Measurements from ENCODE around the gene KCTD16.

The KCTD16 gene

DNA sequence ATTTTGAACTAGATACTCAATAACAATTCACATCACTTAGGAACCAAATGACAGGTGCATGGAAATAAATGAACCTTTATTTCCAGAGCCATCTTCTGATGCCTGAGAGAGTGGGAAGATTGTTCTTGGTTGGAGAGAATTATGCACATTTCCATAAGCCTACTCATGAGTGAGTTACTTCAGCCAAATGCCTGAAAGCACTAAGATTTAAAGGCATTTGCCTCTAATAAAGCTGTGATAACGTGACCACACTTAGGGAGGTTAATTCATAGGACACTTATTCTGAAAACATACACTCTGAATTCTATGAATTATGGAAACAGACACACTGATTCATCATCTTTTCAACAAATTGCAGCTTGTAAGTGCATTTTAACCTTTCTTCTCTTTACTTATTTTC, 40.0 kb downstream of the KCTD16 start:
- DNase-seq, result no peak

DNA sequence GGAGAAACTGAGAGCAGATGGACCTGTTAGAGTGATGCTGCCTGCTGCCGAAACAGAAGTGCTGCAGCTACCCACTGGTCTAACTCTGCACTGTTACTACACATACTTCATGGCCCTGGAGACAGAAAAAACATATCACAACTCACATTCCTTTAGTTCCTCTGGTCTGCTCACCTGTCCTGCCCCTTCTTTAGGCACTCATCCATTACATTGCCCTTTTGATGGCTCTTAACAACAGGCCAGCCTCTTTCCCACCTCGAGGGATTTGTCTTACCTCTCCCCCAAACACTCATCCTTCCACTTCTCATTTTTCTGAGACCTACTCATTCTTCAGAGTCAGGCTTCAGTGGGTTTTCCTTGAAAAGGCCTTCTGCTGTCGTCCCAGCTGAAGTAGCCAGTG, 49.2 kb downstream of the KCTD16 start:
- no peak for DNase-seq

- no peak for DNase-seq
Measured at GRCh38 chr5:144227363-144227999, 56.8 kb downstream of the KCTD16 start.

DNA sequence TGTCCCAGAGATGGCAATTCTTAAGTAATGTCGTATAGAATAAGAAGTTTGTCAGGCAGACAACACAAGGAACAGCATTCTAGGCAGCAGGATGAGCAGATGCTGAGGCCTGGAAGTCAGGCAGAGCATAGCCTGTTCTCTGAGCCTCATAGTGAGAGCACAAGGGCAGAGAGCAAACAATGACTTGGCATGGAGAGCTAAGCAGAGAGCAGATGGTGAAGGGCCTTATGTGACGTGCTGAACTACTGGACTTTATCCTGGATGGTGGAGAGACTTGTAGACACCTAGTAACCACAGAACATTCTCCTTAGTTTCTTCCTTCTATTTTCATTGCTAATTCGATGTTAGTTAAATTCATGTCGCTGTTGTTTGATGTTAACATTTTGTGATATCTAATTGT, 60.1 kb downstream of the KCTD16 start:
- DNase-seq, result no peak

DNA sequence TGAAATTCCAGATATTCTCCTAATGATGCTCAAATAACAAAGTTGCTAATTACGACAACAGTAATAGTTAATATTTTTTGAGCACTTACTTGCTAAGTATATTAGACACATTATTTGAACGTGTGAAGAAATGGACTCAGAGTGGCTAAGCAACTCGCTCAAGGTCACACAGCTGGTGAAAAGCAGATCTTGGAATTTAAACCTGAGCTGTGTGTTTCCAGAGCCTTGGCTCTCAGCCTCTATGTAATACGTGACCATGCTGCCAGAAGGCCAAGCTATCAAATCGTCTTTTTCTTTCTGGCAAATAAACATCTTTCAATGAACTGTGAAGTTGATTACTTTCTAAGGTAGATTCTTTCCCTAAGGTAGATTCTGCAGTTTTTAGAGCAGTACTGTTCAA, 61.6 kb downstream of the KCTD16 start:
- no peak for DNase-seq

- no peak for DNase-seq
Measured at GRCh38 chr5:144236499-144236898, 65.8 kb downstream of the KCTD16 start.

DNA sequence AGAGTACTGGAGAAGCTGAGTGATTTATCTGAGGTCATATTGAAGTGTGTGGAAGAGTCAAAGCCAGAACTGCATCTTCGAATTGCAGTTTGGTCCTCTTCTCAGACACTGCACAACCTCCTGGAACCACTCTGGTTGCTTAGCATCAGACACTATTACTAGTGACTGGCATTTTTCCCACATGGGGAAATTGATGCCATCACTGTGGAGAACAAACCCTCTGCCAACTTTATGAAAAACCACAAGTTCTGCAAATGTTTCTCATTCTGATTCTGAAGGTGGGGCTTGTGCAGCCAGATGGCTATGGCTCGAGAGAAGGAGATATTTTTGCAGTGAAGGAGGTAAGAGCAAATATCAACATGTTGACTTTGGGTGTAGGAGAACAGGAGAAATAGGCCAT, 67.2 kb downstream of the KCTD16 start:
- no peak for DNase-seq

- no peak for DNase-seq
Measured at GRCh38 chr5:144247131-144247530, 76.5 kb downstream of the KCTD16 start.

GRCh38 chr5:144248015-144248414, 77.3 kb downstream of the KCTD16 start:
- no peak for DNase-seq

- no peak for DNase-seq
Measured at GRCh38 chr5:144249755-144250464, 79.2 kb downstream of the KCTD16 start.

- no peak for DNase-seq
Measured at GRCh38 chr5:144254552-144254951, 83.9 kb downstream of the KCTD16 start.

- DNase-seq, result no peak
Measured at GRCh38 chr5:144260121-144260520, 89.4 kb downstream of the KCTD16 start.

GRCh38 chr5:144265643-144266247, 95.1 kb downstream of the KCTD16 start:
- no peak for DNase-seq

GRCh38 chr5:144267961-144268513, 97.4 kb downstream of the KCTD16 start:
- no peak for DNase-seq

GRCh38 chr5:144273232-144274027, 102.8 kb downstream of the KCTD16 start:
- DNase-seq, result no peak

DNA sequence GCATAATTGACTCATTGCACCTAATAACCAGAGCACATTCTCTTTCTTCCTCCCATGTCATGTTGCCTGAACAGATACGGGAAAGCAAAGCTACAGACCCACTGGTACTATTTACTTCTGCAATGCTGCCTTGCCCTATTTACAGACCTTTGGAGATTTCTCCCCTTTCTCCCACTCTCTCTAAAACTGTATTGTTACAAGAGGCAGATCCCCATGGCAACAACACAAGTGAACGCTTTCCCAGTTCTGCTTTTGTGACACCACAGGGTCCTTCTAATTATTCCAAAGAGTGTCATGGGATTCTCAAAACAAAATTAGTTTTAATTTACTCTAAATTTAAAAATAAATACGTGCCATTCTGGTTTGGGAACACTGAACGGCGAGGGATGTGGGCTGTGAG, 104.7 kb downstream of the KCTD16 start:
- no peak for DNase-seq

DNA sequence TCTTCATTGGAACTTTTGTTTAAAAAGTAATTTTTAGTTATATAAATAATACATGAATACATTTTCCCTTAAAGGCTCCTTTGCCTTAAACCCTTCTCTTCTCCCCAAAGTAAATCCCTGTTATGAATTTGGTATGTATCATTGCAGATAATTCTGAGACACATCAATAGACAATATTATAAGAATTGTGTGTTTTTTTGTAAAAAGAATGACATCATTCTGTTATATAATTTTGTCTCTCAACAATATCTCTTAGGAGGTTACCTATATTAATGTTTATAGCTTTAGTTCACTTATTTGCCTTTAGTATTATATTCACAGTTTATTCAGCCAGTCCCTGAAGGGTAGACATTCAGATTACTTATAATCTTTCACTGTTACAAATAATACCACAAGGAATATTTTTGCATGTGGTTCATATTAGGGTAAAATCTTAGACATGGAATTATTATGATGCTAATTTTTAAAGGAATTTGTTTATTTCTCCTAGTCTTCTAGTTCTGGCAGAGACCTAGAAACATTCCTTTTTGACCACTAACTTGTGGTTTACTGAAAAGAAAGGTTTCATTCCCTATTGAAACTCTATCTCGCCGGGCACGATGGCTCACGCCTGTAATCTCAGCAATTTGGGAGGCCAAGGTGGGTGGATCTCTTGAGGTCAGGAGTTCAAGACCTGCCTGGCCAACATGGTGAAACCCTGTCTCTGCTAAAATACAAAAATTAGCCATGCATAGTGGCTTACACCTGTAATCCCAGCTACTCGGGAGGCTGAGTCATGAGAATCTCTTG, 105.6 kb downstream of the KCTD16 start:
- no peak for DNase-seq

GRCh38 chr5:144281784-144282183, 111.1 kb downstream of the KCTD16 start:
- DNase-seq, result no peak

DNA sequence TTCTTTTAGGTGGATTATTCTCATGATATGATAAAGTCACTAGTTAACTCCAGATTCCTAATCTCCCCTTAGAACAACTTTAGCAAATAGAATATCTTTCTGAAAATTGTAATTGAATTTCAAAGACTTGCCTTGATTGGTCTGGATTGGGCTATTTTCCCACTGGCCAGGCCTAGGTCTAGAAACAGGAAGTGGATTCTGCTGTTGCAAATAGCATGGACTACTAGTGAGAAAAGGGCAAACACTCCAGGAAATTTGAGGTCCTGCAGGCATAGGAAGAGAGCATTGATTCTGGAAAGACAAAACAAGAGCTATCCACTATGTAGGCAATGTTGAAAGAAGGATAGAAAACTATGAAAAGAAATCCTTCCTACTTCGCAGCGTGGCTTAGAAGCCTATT, 113.4 kb downstream of the KCTD16 start:
- no peak for DNase-seq

GRCh38 chr5:144284931-144285502, 114.3 kb downstream of the KCTD16 start:
- no peak for DNase-seq

DNA sequence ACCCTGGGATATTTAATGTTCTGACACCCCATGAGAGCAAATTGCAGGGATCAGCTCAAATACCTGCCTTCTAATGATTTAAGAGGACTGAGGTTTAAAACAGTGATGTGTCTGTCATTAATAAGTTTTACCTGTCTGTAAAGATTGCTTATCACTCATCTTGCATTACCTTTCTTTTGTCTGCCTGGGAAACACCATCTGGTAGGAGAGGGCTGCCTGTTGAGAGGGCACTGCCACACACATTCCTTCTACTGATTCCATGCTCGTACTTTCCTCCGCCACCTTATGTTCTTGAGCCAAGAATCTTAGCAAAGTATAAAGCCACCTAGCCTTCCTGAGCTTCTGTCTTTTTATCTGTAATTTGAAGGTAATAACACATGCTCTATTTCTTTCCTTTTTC, 118.6 kb downstream of the KCTD16 start:
- DNase-seq, result no peak

DNA sequence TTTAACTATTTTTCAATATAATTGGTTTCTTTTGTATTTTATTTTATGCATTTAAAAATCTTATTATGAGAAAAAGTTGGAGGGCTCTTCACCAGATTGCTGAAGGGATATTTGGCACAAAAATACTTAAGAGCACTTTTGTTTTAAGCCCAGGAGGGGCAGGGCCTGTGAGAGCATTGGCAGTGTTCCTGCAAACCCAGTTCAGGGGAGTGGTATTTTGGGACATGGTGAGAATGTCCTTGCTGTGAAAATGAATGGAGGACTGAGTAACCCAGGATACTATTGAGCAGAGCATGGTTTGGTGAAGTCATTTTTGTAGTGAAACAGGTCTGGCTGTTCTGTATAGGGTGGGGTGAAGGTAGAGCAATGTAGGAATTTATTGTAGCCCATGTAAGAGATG, 121.4 kb downstream of the KCTD16 start:
- no peak for DNase-seq
